HEK293T (cell line): ENCODE measurements around the gene FAM193A.

Source experiments
- CTCF ChIA-PET: fragments of 350-600 bp; formaldehyde crosslinking; extraction: SDS; loops from one replicate; lab custom pipeline; 2021; ENCODE audit warnings: antibody characterized with exemption, inconsistent platforms; lab: Yijun Ruan, JAX
- POLR2A ChIA-PET: fragments of 350-600 bp; formaldehyde crosslinking; extraction: SDS; loops from one replicate; lab custom pipeline; 2020; ENCODE audit warnings: antibody characterized with exemption, inconsistent platforms; lab: Yijun Ruan, JAX
- DNase-seq: peaks from one replicate; pipeline ENCODE4 v3.0.0; 2012; ENCODE audit warnings: mixed read lengths; ENCODE audit errors: extremely low spot score
- ARNT ChIP-seq: fragments of 450-650 bp; IDR thresholded peaks from 2 replicates; pipeline ENCODE4 v1.6.1; 2017; ENCODE audit warnings: mild to moderate bottlenecking
- BHLHE40 ChIP-seq: fragments of 450-650 bp; IDR thresholded peaks from 2 replicates; pipeline ENCODE4 v1.6.1; 2016; ENCODE audit warnings: mild to moderate bottlenecking, moderate library complexity, borderline replicate concordance
- CTBP1 ChIP-seq: fragments of 450-650 bp; IDR thresholded peaks from 2 replicates; pipeline ENCODE4 v1.6.1; 2016; ENCODE audit warnings: borderline replicate concordance
- ELF4 ChIP-seq: fragments of 450-650 bp; IDR thresholded peaks from 2 replicates; pipeline ENCODE4 v1.6.1; 2017; ENCODE audit warnings: antibody characterized with exemption
- FOXA1 ChIP-seq: fragments of 450-650 bp; IDR thresholded peaks from 2 replicates; pipeline ENCODE4 v1.6.1; 2016; ENCODE audit warnings: mild to moderate bottlenecking
- FOXK2 ChIP-seq: fragments of 450-650 bp; IDR thresholded peaks from 2 replicates; pipeline ENCODE4 v1.6.1; 2016; ENCODE audit warnings: mild to moderate bottlenecking
- FOXM1 ChIP-seq: fragments of 450-650 bp; IDR thresholded peaks from 2 replicates; pipeline ENCODE4 v1.6.1; 2017; ENCODE audit warnings: mild to moderate bottlenecking, borderline replicate concordance
- HDGF ChIP-seq: fragments of 450-650 bp; IDR thresholded peaks from 2 replicates; pipeline ENCODE4 v1.6.1; 2017; ENCODE audit warnings: antibody characterized with exemption, borderline replicate concordance
- L3MBTL2 ChIP-seq: fragments of 450-650 bp; conservative IDR thresholded peaks from 2 replicates; pipeline ENCODE4 v1.6.1; 2016; ENCODE audit warnings: mild to moderate bottlenecking
- LEF1 ChIP-seq: fragments of 450-650 bp; IDR thresholded peaks from 2 replicates; pipeline ENCODE4 v1.6.1; 2017; ENCODE audit warnings: mild to moderate bottlenecking, borderline replicate concordance
- NFRKB ChIP-seq: fragments of 450-650 bp; IDR thresholded peaks from 2 replicates; pipeline ENCODE4 v1.6.1; 2016; ENCODE audit warnings: mild to moderate bottlenecking, moderate library complexity
- PKNOX1 ChIP-seq: fragments of 450-650 bp; IDR thresholded peaks from 2 replicates; pipeline ENCODE4 v1.6.1; 2016
- SP1 ChIP-seq: fragments of 450-650 bp; IDR thresholded peaks from 2 replicates; pipeline ENCODE4 v1.6.1; 2017
- SUZ12 ChIP-seq: fragments of 450-650 bp; IDR thresholded peaks from 2 replicates; pipeline ENCODE4 v1.6.1; 2016; ENCODE audit warnings: mild to moderate bottlenecking
- TARDBP ChIP-seq: fragments of 450-650 bp; IDR thresholded peaks from 2 replicates; pipeline ENCODE4 v1.6.1; 2016
- ZNF384 ChIP-seq: fragments of 450-650 bp; IDR thresholded peaks from 2 replicates; pipeline ENCODE4 v1.6.1; 2016

FAM193A gene

GRCh38 chr4:2494992-2495391, 41.5 kb upstream of the FAM193A start:
- TF ChIP-seq BHLHE40: no peak
- TF ChIP-seq PKNOX1: no peak
- TF ChIP-seq NFRKB: no peak
- TF ChIP-seq FOXM1: no peak
- TF ChIP-seq ZNF384: no peak
- TF ChIP-seq FOXA1: no peak
- no peak for TF ChIP-seq TARDBP
- no peak for TF ChIP-seq L3MBTL2
- no peak for TF ChIP-seq ELF4
- no peak for TF ChIP-seq SP1
- TF ChIP-seq ARNT: no peak
- no peak for TF ChIP-seq SUZ12
- ChIA-PET POLR2A (interaction anchor here (1.5 kb wide), 1 partner anchor 26 kb away, joined by 7 read pairs; the partner anchor contains the start of gene RNF4), CTCF (no interaction called here)
- no peak for DNase-seq

GRCh38 chr4:2497324-2497723, 39.1 kb upstream of the FAM193A start:
- no peak for DNase-seq
- TF ChIP-seq TARDBP (no peak), ARNT (no peak), BHLHE40 (no peak), FOXA1 (no peak), L3MBTL2 (no peak), LEF1 (no peak), CTBP1 (no peak), FOXK2 (no peak), SP1 (no peak), ELF4 (no peak), FOXM1 (no peak), PKNOX1 (no peak), NFRKB (no peak), SUZ12 (no peak), HDGF (no peak), ZNF384 (no peak)
- POLR2A ChIA-PET: interaction anchor here (1.1 kb wide), 1 partner anchor 28 kb away, joined by 3 read pairs; the partner anchor contains the start of gene RNF4
- CTCF ChIA-PET: interaction anchor here (0.6 kb wide), 2 partner anchors 29 to 108 kb away, joined by 3 read pairs; partner anchors contain the start of gene RNF4

GRCh38 chr4:2497931-2498330, 38.5 kb upstream of the FAM193A start:
- TF ChIP-seq SP1 (no peak), HDGF (no peak), FOXK2 (no peak), BHLHE40 (no peak), NFRKB (no peak), FOXA1 (no peak), ELF4 (no peak), ZNF384 (no peak), FOXM1 (no peak), TARDBP (no peak), CTBP1 (no peak), SUZ12 (no peak), L3MBTL2 (no peak), ARNT (no peak)
- POLR2A ChIA-PET: no interaction called here
- DNase-seq: no peak
- CTCF ChIA-PET: no interaction called here

- TF ChIP-seq ELF4: no peak
- TF ChIP-seq FOXK2: no peak
- TF ChIP-seq FOXA1: no peak
- TF ChIP-seq CTBP1: no peak
- TF ChIP-seq HDGF: no peak
- TF ChIP-seq PKNOX1: no peak
- TF ChIP-seq ZNF384: no peak
- TF ChIP-seq TARDBP: no peak
- no peak for TF ChIP-seq SP1
- TF ChIP-seq SUZ12: no peak
- POLR2A ChIA-PET: no interaction called here
- CTCF ChIA-PET: no interaction called here
- no peak for DNase-seq
Measured at GRCh38 chr4:2500547-2500946, 35.9 kb upstream of the FAM193A start.

GRCh38 chr4:2501034-2501594, 35.3 kb upstream of the FAM193A start:
- POLR2A ChIA-PET: no interaction called here
- no peak for DNase-seq
- CTCF ChIA-PET: no interaction called here
- TF ChIP-seq SP1: no peak
- no peak for TF ChIP-seq L3MBTL2
- TF ChIP-seq FOXA1: no peak
- no peak for TF ChIP-seq HDGF
- no peak for TF ChIP-seq LEF1
- TF ChIP-seq ARNT: no peak
- TF ChIP-seq SUZ12: no peak
- no peak for TF ChIP-seq FOXK2
- no peak for TF ChIP-seq BHLHE40
- TF ChIP-seq PKNOX1: no peak
- TF ChIP-seq TARDBP: no peak
- no peak for TF ChIP-seq ELF4
- no peak for TF ChIP-seq CTBP1
- no peak for TF ChIP-seq NFRKB
- TF ChIP-seq ZNF384: no peak
- no peak for TF ChIP-seq FOXM1
